NCI-H187 (cell line): ENCODE data around the gene GEMIN7.
A peak's percentile ranks its signal among the peaks of the same experiment; 100 is the strongest.
"Not testable (repeated sequence)": the region's sequence is repeated elsewhere in the genome, so short reads cannot be mapped to it uniquely, and the experiment has no call there.

ENCODE experiments used
- DNase-seq, 2 experiments: peaks; one replicate each; lab custom pipeline; 2025; lab: John Stamatoyannopoulos, UW

GEMIN7 gene

GRCh38 chr19:45104658-45105349 lies 25.7 kb downstream of the GEMIN7 start:
- DNase-seq: no peak

GRCh38 chr19:45106363-45106762 lies 27.3 kb downstream of the GEMIN7 start:
- DNase-seq: not testable (repeated sequence)

GRCh38 chr19:45107621-45108150 lies 28.6 kb downstream of the GEMIN7 start:
- no peak for DNase-seq

GRCh38 chr19:45110851-45111266 lies 31.8 kb downstream of the GEMIN7 start:
- DNase-seq: no peak

- DNase-seq: no peak
These were observed 33.2 kb downstream of the GEMIN7 start for GRCh38 chr19:45112111-45112827.

- peak; percentile 83 to 90 for DNase-seq
These were observed 34.6 kb downstream of the GEMIN7 start for GRCh38 chr19:45113628-45114027.

- DNase-seq: peak in 1 of 2 experiments; percentile 83
These were observed 35.1 kb downstream of the GEMIN7 start for GRCh38 chr19:45114116-45114515.

GRCh38 chr19:45115809-45116615 lies 37.0 kb downstream of the GEMIN7 start:
- DNase-seq: peak; percentile 79 to 81

GRCh38 chr19:45117167-45117594 lies 38.1 kb downstream of the GEMIN7 start:
- DNase-seq: peak; percentile 59 to 93

- DNase-seq: peak; percentile 31 to 39
These were observed 38.6 kb downstream of the GEMIN7 start for GRCh38 chr19:45117671-45118070.

GRCh38 chr19:45118106-45118505 lies 39.0 kb downstream of the GEMIN7 start:
- DNase-seq: no peak

GRCh38 chr19:45118591-45119355 lies 39.7 kb downstream of the GEMIN7 start:
- DNase-seq: peak in 1 of 2 experiments; percentile 22

GRCh38 chr19:45119582-45119981 lies 40.5 kb downstream of the GEMIN7 start:
- DNase-seq: no peak

- no peak for DNase-seq
These were observed 42.8 kb downstream of the GEMIN7 start for GRCh38 chr19:45121827-45122345.

GRCh38 chr19:45122832-45123231 lies 43.8 kb downstream of the GEMIN7 start:
- no peak for DNase-seq

- DNase-seq: no peak
These were observed 44.4 kb downstream of the GEMIN7 start for GRCh38 chr19:45123440-45123850.

- DNase-seq: no peak
These were observed 45.0 kb downstream of the GEMIN7 start for GRCh38 chr19:45124021-45124420.

GRCh38 chr19:45125360-45125759 lies 46.3 kb downstream of the GEMIN7 start:
- no peak for DNase-seq

- DNase-seq: peak; percentile 45 to 60
These were observed 47.0 kb downstream of the GEMIN7 start for GRCh38 chr19:45125975-45126493.

- DNase-seq: no peak
These were observed 47.6 kb downstream of the GEMIN7 start for GRCh38 chr19:45126654-45127053.

- DNase-seq: no peak
These were observed 49.1 kb downstream of the GEMIN7 start for GRCh38 chr19:45128146-45128545.
